HepG2 (cell line): ENCODE measurements around the gene RYR2. TPM values are rescaled to one million over a fixed set of nuclear protein-coding genes. Genes with fewer than 3 reads are reported as not detected.

Experiments used
- ESRRA ChIP-seq: sonication (generic); formaldehyde crosslinking; IDR thresholded peaks from 2 replicates; pipeline ENCODE4 v1.5.1; 2020; ENCODE audit warnings: mild to moderate bottlenecking, low read depth, missing genetic modification reagents
- FOXC1 ChIP-seq: sonication (generic); formaldehyde crosslinking; IDR thresholded peaks from 2 replicates; pipeline ENCODE4 v1.8.0; 2022; ENCODE audit warnings: mild to moderate bottlenecking, missing genetic modification reagents, borderline replicate concordance
- HMG20B ChIP-seq: conservative IDR thresholded peaks from 2 replicates; pipeline ENCODE4 v1.6.1; 2016; ENCODE audit warnings: missing genetic modification reagents, missing compliant biosample characterization
- IKZF4 ChIP-seq: sonication (generic); formaldehyde crosslinking; IDR thresholded peaks from 2 replicates; pipeline ENCODE4 v1.5.1; 2020; ENCODE audit warnings: borderline replicate concordance, mild to moderate bottlenecking, low read depth, missing genetic modification reagents; ENCODE audit errors: not compliant biosample characterization
- NCOA5 ChIP-seq: sonication (generic); formaldehyde crosslinking; IDR thresholded peaks from 2 replicates; pipeline ENCODE4 v1.4.0; 2020; ENCODE audit warnings: missing genetic modification reagents
- NKX3-1 ChIP-seq: sonication (generic); formaldehyde crosslinking; IDR thresholded peaks from 2 replicates; pipeline ENCODE4 v1.5.0; 2020; ENCODE audit warnings: missing genetic modification reagents
- SMAD1 ChIP-seq: sonication (generic); formaldehyde crosslinking; IDR thresholded peaks from 2 replicates; pipeline ENCODE4 v1.4.0; 2020; ENCODE audit warnings: missing genetic modification reagents, low read depth, mild to moderate bottlenecking, borderline replicate concordance
- TCF7 ChIP-seq: sonication (generic); IDR thresholded peaks from 2 replicates; pipeline ENCODE4 v1.6.1; 2016; ENCODE audit warnings: antibody characterized with exemption, low read depth
- TEF ChIP-seq: sonication (generic); formaldehyde crosslinking; IDR thresholded peaks from 2 replicates; pipeline ENCODE4 v1.5.0; 2020; ENCODE audit warnings: missing genetic modification reagents
- THAP7 ChIP-seq: sonication (generic); formaldehyde crosslinking; IDR thresholded peaks from 2 replicates; pipeline ENCODE4 v1.8.1; 2023; ENCODE audit warnings: mild to moderate bottlenecking, missing genetic modification reagents
- ZFP62 ChIP-seq: sonication (generic); formaldehyde crosslinking; IDR thresholded peaks from 2 replicates; pipeline ENCODE4 v1.4.0; 2020; ENCODE audit warnings: missing genetic modification reagents
- ZNF292 ChIP-seq: sonication (generic); formaldehyde crosslinking; IDR thresholded peaks from 2 replicates; pipeline ENCODE4 v1.8.1; 2022; ENCODE audit warnings: mild to moderate bottlenecking, low read depth, missing genetic modification reagents, borderline replicate concordance
- ZNF407 ChIP-seq: sonication (generic); formaldehyde crosslinking; IDR thresholded peaks from one replicate; pipeline ENCODE4 v1.5.1; 2020; ENCODE audit warnings: mild to moderate bottlenecking, missing genetic modification reagents; ENCODE audit errors: not compliant biosample characterization
- ZNF451 ChIP-seq: sonication (generic); formaldehyde crosslinking; IDR thresholded peaks from 2 replicates; pipeline ENCODE4 v1.5.0; 2020; ENCODE audit warnings: mild to moderate bottlenecking, missing genetic modification reagents
- ZNF550 ChIP-seq: sonication (generic); formaldehyde crosslinking; IDR thresholded peaks from 2 replicates; pipeline ENCODE4 v1.4.0; 2020; ENCODE audit warnings: mild to moderate bottlenecking, missing genetic modification reagents, borderline replicate concordance
- ZNF75D ChIP-seq: sonication (generic); formaldehyde crosslinking; IDR thresholded peaks from 2 replicates; pipeline ENCODE4 v1.8.1; 2023; ENCODE audit warnings: missing genetic modification reagents, mild to moderate bottlenecking, borderline replicate concordance
- ZNF772 ChIP-seq: sonication (generic); formaldehyde crosslinking; IDR thresholded peaks from 2 replicates; pipeline ENCODE4 v1.5.0; 2020; ENCODE audit warnings: mild to moderate bottlenecking, missing genetic modification reagents
- ZNF788 ChIP-seq: sonication (generic); formaldehyde crosslinking; IDR thresholded peaks from 2 replicates; pipeline ENCODE4 v1.5.0; 2020; ENCODE audit warnings: mild to moderate bottlenecking, missing genetic modification reagents, borderline replicate concordance
- ZNF83 ChIP-seq: sonication (generic); formaldehyde crosslinking; IDR thresholded peaks from 2 replicates; pipeline ENCODE4 v1.4.0; 2020; ENCODE audit warnings: missing genetic modification reagents, mild to moderate bottlenecking, borderline replicate concordance
- polyA plus RNA-seq, 8 experiments: library from polyadenylated mRNA; depleted of rRNA in 3 of 8; stranded (reverse) in 7 of 8; unstranded in 1 of 8; fragments of >200 nt; fragmentation: Illumina TruSeq in 4 of 8; extraction: Trizol in 4 of 8; gene quantifications; 2 replicates each; pipeline versions ENCODE4 v1.2.1 to v1.2.3, GENCODE V29; 2011 to 2016; ENCODE audit warnings: low read depth in 4 of 8, missing spikeins in 1 of 8, mixed read lengths in 1 of 8; ENCODE audit not compliant: insufficient read depth in 1 of 8
- total RNA-seq, 5 experiments: library from RNA; depleted of rRNA; stranded (reverse); fragments of >200 nt; fragmentation: Illumina TruSeq; extraction: Trizol; gene quantifications; 2 replicates each; pipeline ENCODE4 v1.2.3, GENCODE V29; 2016; ENCODE audit warnings: low read depth in 1 of 5

Gene RYR2
- total and polyA plus RNA-seq, 2 of the 13 experiments (the other 11 are each of a cell fraction or from before 2014, with no cell fraction given) = not detected

GRCh38 chr1:237864338-237865244 lies 822.6 kb downstream of the RYR2 start (continued):
- TF ChIP-seq ZNF550 (no peak), ZFP62 (CRISPR knock-in tag) (no peak), THAP7 (CRISPR knock-in tag) (0 out of 2 replicates have a peak, but pooled peaks have one; percentile 56), ZNF83 (CRISPR knock-in tag) (no peak), ZNF75D (no peak), ESRRA (CRISPR knock-in tag) (0 out of 2 replicates have a peak, but pooled peaks have one; percentile 38), ZNF772 (CRISPR knock-in tag) (0 out of 2 replicates have a peak, but pooled peaks have one; percentile 26), SMAD1 (CRISPR knock-in tag) (no peak; the same call in 1 of the 2 replicates), ZNF292 (CRISPR knock-in tag) (no peak), TEF (CRISPR knock-in tag) (no peak), NCOA5 (CRISPR knock-in tag) (no peak), HMG20B (CRISPR knock-in tag) (no peak), ZNF788 (CRISPR knock-in tag) (peak; percentile 94), ZNF451 (CRISPR knock-in tag) (peak; percentile 81), TCF7 (no peak), FOXC1 (peak; percentile 83; the same call in 1 of the 2 replicates), IKZF4 (CRISPR knock-in tag) (no peak), ZNF407 (peak; percentile 36), NKX3-1 (CRISPR knock-in tag) (no peak)
